ENCODE results near the gene RSPH6A. TPM values are rescaled to one million over a fixed set of nuclear protein-coding genes. Genes with fewer than 3 reads are reported as not detected.

The RSPH6A gene
- total and polyA plus RNA-seq, 2 experiments from 2014 or later = not detected

DNA sequence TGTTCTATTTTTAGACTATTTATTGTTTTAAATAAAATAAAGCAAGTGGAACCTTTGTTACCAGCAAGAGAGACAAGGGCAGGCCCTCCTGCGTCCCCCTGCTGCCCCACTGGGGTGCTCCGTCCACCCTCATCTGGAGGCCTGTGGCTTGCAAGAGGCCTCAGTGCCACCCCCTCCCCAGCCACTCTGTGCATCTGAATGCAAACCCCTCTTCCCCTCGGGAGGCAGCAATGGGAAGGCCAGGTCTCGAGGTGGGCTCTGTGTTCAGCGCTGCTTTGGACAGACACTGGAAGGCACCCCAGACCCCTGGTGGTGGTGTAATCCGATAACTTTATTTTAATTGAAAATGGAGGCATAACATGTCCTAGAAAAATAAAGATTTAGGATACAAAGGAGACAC lies 50.6 kb downstream of the RSPH6A start:
- Histone ChIP-seq H3K79me2 (peaks cover 34% of the 10 kb centered on the region), H3K27me3 (no peaks in the 10 kb centered on the region), H4K20me1 (ENCODE audit: insufficient read depth, poor library complexity, severe bottlenecking) (no peaks in the 10 kb centered on the region), H3K4me2 (peak overlapping the region; percentile 57), H3K9me3 (ENCODE audit: low read depth) (no peaks in the 10 kb centered on the region), H2AFZ (no peak overlapping the region), H3K36me3 (replicated peaks; ENCODE audit: insufficient read depth, low read depth) (no peaks in the 10 kb centered on the region), H3K9me2 (replicated peaks; ENCODE audit: insufficient read depth) (no peaks in the 10 kb centered on the region), H3K4me3 (no peak overlapping the region), H3K27ac (peak overlapping the region; percentile 69), H3K4me1 (ENCODE audit: insufficient read depth) (peaks cover 34% of the 10 kb centered on the region)
- no peak for DNase-seq (ENCODE audit: low spot score)
- TF ChIP-seq EZH2phosphoT487 (IDR thresholded peaks at IDR 0.05; ENCODE audit: low read depth, severe bottlenecking, unreplicated experiment) = no peak
- no peak for TF ChIP-seq EZH2 (IDR thresholded peaks at IDR 0.05; ENCODE audit: borderline replicate concordance)
- TF ChIP-seq, protein P1, sequence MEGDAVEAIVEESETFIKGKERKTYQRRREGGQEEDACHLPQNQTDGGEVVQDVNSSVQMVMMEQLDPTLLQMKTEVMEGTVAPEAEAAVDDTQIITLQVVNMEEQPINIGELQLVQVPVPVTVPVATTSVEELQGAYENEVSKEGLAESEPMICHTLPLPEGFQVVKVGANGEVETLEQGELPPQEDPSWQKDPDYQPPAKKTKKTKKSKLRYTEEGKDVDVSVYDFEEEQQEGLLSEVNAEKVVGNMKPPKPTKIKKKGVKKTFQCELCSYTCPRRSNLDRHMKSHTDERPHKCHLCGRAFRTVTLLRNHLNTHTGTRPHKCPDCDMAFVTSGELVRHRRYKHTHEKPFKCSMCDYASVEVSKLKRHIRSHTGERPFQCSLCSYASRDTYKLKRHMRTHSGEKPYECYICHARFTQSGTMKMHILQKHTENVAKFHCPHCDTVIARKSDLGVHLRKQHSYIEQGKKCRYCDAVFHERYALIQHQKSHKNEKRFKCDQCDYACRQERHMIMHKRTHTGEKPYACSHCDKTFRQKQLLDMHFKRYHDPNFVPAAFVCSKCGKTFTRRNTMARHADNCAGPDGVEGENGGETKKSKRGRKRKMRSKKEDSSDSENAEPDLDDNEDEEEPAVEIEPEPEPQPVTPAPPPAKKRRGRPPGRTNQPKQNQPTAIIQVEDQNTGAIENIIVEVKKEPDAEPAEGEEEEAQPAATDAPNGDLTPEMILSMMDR (IDR thresholded peaks at IDR 0.05; ENCODE audit: poor library complexity) = no peak
- WGBS (ENCODE audit: low lambda C conversion rate, missing lambda C conversion rate) = 48% methylated on average over 6 of the region's 6 CpGs

DNA sequence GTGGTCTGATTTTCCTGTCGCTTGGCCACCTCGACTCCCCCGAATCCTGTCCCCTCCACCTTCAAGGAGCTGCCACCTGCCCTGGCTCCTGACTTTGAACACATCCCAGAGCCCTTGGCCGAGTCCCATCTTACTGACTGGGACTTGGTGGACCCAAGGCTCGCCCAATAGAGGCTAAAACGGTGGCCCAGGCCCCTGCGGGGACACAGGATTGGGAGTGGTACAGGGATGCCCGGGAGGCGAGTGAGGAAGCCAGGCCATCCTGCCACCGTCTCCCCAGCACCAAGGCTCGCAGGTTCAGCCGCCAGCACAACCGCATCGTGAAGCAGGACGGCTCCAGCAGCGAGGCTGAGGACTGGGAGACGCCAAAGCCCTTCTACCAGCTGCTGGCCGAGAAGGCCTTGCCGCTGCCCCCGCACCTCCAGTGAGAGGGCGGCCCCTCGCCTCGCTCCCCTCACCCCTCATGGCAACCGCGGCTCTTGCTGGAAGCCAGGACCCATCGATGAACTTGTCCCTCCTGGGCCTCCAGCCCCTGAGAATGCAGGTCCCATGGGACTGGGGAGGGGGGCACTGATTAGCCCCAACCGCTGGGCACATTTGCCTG lies 51.3 kb downstream of the RSPH6A start:
- peak overlapping the region; percentile 69 for H3K27ac ChIP-seq
- H3K36me3 ChIP-seq (replicated peaks; ENCODE audit: insufficient read depth, low read depth) = no peaks in the 10 kb centered on the region
- peaks cover 34% of the 10 kb centered on the region for H3K79me2 ChIP-seq
- no peaks in the 10 kb centered on the region for H4K20me1 ChIP-seq (ENCODE audit: insufficient read depth, poor library complexity, severe bottlenecking)
- DNase-seq (ENCODE audit: low spot score) = no peak
- H3K4me1 ChIP-seq (ENCODE audit: insufficient read depth) = peaks cover 34% of the 10 kb centered on the region
- H3K4me3 ChIP-seq = no peak overlapping the region
- peak overlapping the region; percentile 57 for H3K4me2 ChIP-seq
- no peak overlapping the region for H2AFZ ChIP-seq
- TF ChIP-seq, protein P1 (IDR thresholded peaks at IDR 0.05; ENCODE audit: poor library complexity) = no peak
- TF ChIP-seq EZH2 (IDR thresholded peaks at IDR 0.05; ENCODE audit: borderline replicate concordance) = no peak
- no peak for TF ChIP-seq EZH2phosphoT487 (IDR thresholded peaks at IDR 0.05; ENCODE audit: low read depth, severe bottlenecking, unreplicated experiment)
- H3K9me3 ChIP-seq (ENCODE audit: low read depth) = no peaks in the 10 kb centered on the region
- no peaks in the 10 kb centered on the region for H3K27me3 ChIP-seq
- 75% methylated on average over 27 of the region's 27 CpGs for WGBS (ENCODE audit: low lambda C conversion rate, missing lambda C conversion rate)
- H3K9me2 ChIP-seq (replicated peaks; ENCODE audit: insufficient read depth) = no peaks in the 10 kb centered on the region

DNA sequence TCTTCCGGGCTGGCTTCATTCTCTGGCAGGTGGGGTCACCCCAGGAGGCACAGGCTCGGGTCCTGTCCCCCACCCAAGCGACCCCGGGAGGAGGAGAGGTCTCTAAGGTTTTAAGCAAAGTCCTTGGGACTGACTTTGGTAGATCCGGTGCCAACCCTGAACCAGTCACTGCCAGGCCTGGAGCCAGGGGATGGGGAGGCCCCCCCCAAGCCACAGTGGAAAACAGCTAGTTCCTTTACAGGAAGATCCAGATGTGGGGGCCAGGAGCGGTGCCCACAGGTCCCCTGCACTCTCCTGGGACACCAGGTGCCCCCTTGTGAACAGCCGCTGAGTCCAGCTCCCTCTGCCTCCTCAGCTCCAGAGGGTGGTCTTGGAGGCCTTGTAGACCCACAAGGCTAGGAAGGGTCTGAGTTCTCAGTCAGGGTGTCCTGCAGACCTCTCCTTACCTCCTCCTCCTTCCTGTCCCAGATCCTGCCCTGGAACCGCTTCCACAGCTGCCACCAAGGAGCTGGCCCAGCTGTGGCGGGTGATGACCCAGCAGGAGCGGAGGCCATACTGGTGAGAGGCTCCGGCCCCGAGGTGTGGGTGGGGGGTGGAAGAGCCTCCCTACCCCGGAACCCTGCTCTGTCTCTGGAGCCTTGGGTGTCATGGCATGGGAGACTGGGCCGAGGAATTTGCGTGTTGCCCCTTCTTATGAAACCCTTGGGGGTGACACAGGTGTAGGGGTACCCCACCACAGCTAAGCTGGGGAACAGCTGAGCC lies 52.1 kb downstream of the RSPH6A start:
- H3K36me3 ChIP-seq (replicated peaks; ENCODE audit: insufficient read depth, low read depth) = no peaks in the 10 kb centered on the region
- no peak overlapping the region for H3K4me3 ChIP-seq
- 92% methylated on average over 15 of the region's 15 CpGs for WGBS (ENCODE audit: low lambda C conversion rate, missing lambda C conversion rate)
- H3K27ac ChIP-seq = no peak overlapping the region
- H3K27me3 ChIP-seq = no peaks in the 10 kb centered on the region
- H2AFZ ChIP-seq = no peak overlapping the region
- H4K20me1 ChIP-seq (ENCODE audit: insufficient read depth, poor library complexity, severe bottlenecking) = no peaks in the 10 kb centered on the region
- H3K9me2 ChIP-seq (replicated peaks; ENCODE audit: insufficient read depth) = no peaks in the 10 kb centered on the region
- peaks cover 34% of the 10 kb centered on the region for H3K79me2 ChIP-seq
- H3K9me3 ChIP-seq (ENCODE audit: low read depth) = no peaks in the 10 kb centered on the region
- no peak for DNase-seq (ENCODE audit: low spot score)
- TF ChIP-seq EZH2phosphoT487 (IDR thresholded peaks at IDR 0.05; ENCODE audit: low read depth, severe bottlenecking, unreplicated experiment) = no peak
- no peak for TF ChIP-seq EZH2 (IDR thresholded peaks at IDR 0.05; ENCODE audit: borderline replicate concordance)
- TF ChIP-seq, protein P1 (IDR thresholded peaks at IDR 0.05; ENCODE audit: poor library complexity) = no peak
- no peak overlapping the region for H3K4me2 ChIP-seq
- peaks cover 34% of the 10 kb centered on the region for H3K4me1 ChIP-seq (ENCODE audit: insufficient read depth)

Measured in hepatocyte (in vitro differentiated cells).